ENCODE data around the gene FOXB1.

FOXB1 gene

DNA sequence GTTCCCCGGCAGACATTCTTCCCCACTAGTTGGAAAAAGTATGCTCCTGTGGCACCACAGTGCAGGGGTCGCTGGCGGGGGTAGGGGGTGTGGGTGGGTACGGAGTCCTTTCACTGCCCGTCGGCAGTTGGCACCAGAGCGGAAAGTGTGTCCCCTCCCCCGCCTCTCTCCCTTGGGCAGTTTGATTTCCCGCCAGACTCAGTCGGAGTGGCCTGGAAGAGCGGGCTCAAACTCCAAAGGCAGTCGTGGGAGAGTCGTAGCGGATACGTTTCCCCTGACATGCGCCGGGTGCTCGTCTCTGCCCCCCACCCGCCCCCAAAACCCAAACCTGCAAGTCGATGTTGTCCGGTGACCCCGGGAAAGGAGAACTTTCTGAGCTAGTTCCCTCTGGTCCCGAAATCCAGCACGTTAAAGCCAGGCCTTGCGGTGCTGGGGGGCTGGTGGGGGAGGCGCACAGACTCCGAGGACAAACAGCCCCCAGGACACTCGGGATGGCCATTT lies 4.4 kb upstream of the FOXB1 start:
- no peak for DNase-seq

DNA sequence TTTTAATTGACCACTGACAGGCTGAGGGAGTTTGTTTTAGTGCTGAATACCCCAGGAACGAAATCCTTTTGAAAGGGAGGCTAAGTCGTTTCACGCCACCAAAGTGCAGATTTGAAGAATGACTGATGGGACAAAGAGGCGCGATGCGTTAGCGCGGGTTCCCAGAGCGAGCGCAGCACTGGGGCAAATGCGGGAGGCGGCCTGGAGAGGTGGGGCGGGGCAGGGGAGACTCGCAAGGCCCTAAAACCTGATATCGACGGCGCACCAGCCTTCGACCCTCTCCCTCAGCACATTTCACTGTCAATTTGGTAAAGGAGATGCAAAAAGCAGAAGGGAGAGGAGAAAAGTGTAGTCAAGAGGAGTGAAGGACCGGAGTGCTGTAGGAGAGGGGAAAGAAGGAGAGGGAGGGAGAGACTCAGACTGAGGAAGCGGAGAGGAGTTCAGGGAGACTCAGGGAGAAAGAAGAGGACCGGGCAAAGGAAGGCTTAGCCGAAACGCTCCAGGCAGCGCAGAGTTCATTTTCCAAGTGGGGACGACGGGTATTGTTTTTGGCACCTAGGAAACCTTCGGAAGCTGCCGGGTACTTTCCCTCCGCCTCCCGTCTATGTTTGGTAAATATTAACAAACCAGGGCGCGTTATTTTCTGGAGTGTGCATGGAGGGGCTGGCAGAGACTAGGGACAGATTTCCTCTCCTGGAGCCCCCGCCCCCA lies 3.8 kb upstream of the FOXB1 start:
- DNase-seq: no peak

DNA sequence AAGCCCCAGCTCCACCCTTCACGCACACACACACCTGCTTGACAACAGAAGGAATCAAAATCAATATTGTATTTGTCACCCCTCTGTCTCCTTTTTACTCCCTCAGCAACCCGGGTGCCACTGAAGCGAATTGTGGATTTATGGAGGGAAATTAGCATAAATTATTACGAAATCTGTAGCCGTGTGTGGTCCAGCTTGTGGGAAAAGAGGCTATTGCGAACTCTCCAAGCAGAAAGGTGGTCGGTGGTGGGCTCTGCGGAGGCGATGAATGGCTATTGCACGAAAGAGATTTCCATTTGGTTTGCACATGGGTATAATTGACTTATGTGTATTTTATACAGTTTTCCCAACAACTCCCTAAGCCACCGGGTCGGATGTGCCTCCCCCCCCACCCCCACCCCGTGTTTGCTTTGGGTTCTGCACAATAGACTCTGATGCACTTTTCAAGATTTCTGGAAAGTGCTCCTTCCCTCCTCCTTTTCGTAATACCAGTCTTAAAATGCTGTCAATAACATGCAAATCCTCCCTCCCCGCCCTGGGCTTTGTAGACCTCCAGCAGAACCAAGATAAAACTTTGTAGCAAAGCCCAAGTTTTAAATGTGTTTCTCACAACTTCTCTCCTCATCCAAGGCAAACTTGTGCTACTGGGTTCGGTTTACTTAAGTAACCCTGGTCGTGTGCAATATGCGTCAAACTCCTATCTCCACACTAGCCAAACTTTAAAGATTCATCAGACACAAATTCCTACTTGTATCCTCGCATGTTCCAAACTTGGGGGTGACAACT lies 3.1 kb upstream of the FOXB1 start:
- no peak for DNase-seq

DNA sequence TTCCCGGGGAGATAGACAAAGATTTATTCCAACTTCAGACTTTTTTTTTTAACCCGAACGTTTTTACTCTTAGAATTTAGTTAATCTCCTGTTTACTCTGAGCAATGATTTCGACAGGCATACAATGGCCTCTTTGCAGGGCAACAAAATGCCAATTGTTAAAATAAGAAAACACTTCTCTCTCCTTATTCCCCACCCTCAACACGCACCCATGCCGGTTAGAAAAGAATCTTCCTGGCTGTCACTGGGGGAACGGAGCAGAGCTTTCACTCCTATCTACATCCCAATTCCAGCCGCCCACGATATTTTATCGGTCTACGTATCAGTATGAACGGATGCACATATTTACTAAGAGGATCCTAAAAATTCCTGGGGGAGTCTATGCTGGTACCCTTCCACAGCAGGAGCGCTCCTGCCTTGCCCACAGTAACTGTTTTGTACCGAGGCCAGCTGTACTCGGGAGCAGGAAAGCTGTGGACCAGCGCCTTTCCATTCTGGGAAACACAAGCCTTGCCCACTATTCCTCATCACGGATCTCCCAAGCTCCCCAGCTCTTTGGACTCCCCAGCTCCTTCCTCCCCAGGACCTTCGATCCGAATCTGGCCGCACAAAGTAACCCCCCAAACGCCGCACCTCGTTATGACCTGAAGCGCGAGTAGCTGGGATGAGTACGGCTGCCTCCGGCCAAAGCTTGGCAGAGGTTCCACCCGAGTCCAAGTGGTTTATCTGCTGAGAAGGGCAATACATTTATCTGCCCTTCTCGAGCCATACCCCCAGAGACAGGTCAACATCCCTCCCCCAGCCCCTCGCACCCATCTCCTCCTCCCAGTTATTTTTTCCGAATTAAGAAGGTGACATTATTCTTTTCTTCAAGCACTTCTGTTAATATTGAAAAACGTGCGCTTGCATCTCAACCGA lies 2.2 kb upstream of the FOXB1 start:
- no peak for DNase-seq

DNA sequence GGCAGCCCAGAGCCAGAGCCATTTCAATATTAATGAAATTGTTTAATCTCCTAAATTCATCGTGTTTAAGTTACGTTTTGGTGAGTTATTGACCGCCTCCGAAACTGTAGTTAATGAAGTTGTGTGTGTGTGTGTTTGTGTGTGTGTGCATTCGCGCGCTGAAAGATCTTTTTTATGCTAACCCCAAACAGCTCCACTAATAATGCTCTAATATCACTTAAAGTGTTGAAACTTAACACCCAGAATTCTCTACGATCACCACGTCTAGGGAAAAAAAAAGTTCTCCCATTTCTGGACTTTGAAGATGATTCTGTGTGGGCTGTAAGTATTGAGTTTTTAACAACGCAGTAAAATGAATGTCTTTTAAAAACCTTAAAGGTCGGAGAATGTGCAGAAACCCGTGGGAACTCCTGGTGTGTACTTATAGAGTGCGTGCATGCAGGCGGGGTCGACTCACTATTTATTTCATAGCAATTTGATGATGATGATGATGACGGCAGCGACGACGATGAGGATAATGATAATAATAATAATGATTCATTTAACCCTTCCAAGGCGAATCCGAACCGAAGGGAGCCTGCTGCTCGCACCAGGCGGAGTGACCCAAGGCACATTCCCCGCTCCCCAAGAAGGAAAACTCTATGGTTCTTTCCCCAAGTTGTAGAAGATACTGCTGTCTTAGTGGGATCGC lies 1.4 kb upstream of the FOXB1 start:
- no peak for DNase-seq

DNA sequence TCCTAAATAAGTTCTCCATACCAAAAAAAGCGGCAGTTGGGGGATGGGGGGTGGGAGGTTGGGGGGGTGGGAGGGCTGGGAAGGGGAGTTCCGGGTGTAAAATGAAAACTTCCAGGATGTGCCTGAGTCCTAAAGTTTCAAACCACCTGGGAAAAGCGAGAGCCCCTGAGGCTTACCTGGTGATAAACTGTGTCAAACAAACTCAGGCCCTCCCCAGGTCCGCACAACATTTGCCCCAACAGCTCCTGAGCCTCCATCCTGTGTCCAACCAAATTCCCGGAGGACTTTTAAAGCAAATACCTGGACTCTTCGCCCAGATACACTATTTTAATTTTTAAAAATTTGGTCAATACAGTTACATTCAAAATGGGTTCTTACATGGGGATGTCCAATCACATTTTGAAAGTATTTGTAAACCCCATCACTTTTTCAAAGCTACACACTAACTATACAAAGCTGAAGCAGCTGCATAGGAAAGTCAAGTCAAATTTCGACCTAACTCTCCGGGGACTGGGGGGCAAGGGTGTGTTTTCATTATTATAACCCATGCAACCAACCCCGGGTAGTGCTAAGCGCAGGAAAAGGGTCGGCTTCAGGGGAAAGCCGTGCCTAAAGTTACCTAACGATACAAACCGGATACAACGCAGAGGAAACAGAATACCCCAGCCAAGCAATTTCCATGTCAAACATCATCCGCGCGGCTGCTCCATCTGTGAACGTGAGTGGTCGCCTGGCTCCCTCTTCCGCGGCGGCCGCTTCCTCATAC lies 685 bp upstream of the FOXB1 start:
- no peak for DNase-seq

DNA sequence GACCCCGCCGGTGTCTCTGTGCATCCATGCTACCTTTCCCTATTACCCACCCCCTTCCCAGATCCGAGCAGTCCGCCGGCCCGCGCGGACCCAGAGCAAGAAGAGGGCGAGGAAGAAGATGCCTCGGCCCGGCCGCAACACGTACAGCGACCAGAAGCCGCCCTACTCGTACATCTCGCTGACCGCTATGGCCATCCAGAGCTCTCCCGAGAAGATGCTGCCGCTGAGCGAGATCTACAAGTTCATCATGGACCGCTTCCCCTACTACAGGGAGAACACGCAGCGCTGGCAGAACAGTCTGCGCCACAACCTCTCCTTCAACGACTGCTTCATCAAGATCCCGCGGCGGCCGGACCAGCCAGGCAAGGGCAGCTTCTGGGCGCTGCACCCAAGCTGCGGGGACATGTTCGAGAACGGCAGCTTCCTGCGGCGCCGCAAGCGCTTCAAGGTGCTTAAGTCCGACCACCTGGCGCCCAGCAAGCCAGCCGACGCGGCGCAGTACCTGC lies 788 bp downstream of the FOXB1 start:
- no peak for DNase-seq

DNA sequence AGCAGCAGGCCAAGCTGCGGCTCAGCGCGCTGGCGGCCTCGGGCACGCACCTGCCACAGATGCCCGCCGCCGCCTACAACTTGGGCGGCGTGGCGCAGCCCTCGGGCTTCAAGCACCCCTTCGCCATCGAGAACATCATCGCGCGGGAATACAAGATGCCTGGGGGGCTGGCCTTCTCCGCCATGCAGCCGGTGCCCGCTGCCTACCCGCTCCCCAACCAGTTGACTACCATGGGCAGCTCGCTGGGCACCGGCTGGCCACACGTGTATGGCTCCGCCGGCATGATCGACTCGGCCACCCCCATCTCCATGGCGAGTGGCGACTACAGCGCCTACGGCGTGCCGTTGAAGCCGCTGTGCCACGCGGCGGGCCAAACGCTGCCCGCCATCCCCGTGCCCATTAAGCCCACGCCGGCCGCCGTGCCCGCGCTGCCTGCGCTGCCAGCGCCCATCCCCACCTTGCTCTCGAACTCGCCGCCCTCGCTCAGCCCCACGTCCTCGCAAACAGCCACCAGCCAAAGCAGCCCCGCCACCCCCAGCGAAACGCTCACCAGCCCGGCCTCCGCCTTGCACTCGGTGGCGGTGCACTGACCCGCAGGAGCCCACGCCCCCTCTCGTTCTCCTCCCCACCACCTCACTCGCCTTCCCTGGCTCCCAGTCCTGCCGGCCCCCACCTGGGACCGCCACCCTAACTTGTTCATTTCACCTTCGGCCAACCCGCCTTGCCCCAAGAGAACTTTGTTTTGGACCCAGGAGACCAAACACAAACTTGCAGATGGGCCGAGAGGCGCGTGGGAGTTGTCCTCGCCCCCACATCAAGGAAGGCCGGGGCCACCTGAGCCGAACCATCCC lies 1.5 kb downstream of the FOXB1 start:
- DNase-seq: no peak

DNA sequence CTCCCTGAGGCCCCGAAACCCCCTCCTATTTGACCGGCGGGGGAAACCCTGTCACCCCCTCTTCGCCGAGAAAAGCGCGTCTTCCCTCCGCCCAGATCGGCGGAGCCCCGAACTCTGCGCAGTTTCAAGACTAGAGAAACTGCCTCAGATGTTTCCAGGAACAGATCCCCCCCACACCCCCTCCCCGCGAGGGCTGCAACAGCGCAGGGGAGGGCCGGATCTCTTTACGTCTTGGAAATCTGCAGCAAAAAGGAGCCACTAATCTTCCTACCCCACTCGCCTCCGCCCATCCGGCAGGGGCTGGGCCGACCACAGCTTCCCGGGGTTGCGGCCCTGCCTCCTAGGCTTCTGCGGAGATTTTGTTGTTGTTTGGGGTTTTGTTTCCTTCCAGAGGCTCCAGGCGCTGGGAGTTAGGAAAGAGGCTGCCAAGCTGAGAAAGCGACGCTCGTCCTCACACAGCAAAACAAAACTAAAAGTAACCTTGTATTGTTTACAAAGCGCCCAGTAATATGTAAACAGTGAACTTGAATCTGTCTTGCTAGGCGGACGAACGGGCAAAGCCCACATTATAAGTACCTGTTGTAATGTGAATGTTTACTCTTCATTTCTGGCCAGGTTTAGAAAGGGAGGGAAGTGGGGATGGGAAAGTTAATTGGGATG lies 2.2 kb downstream of the FOXB1 start:
- peak; percentile 39 to 63 for DNase-seq

DNA sequence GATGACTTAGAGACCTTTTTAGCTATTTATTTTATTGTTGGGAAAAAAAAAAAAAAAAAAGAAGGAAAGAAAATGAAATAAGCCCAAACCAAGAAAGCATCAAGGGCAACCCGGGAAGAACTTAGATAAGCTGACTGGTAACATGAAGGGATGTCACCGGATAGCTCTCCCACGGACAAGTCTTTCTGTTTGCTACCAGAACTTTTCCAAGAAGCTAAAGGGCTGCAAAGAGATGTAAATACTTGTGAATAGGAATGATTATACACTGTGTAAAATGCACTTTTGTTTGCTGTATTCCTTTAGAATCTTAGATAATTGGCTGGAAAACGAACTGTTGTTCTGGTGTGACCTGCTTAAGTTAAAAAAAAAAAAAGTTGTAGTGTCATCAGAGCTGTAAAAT lies 2.8 kb downstream of the FOXB1 start:
- no peak for DNase-seq

DNA sequence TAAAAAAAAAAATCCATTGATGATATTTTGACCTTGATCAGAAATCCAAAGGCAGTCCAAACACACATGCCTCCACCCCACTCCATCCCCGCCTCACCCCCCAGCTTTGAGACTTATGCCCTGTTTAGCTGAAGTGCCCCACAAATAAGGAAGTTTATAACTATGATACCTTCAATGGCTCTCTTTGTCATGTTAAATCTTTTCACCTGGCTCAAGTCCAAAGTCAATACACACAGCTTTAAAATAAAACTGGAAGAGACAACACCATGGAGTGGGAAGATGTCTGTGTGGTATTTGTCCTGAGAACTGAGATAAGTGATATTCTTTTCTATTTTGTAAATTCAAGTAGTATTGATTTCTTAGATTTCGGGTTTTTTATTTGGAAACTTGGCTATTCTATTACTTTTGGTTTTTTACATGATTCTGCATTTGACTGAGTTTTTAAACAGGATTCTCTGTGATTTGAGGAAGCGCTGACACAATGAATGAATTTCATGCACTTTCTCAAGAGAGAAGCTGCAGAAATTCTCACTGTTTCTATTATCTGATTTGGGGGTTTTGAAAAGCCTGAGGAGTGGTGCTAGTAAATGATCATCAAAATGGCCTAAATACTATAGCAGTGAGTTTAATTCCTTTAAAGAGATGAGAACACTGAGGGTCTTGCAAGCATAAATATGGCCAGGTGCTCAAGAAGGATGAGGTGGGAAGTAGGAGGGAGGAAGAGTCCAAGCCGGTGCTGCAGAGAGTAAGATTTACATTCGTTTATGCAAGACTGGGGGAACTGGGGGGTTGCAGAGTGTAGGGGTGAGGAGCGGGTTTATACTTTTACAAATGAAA lies 5.2 kb downstream of the FOXB1 start:
- DNase-seq: no peak

DNA sequence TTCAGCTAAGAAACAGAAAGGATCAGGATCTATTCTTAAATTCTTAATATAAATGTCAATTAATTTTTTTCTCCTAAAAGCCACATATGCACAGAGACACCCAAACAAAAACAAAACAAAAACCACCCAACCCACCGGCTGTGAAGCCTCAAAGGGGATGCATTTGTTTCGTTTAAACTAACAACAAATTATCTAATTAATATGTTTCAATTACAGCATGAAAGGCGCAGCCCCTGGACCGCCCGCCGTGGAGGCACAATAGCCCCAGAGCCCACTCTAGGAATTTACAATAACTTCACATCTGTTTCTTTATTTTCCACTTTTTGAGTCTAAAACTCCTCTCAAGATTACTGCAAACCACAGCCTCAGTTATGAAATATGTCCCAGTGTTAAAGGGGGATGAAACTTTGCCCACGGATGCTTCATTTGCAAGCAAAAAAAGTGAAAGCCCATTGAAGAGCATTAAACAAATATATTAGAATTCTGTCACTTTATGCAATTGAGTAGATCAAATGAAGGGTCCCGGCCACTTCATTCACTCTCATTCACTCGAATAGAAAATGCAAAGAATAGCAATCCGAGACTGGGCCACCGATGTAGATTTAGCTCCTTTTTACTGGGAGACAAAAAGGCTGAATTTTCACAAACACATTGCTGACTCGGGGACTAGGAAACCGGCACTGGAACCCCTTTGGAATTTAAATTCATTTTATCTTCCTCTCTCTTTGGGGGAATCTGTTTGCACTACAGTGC lies 6.0 kb downstream of the FOXB1 start:
- DNase-seq: no peak

DNA sequence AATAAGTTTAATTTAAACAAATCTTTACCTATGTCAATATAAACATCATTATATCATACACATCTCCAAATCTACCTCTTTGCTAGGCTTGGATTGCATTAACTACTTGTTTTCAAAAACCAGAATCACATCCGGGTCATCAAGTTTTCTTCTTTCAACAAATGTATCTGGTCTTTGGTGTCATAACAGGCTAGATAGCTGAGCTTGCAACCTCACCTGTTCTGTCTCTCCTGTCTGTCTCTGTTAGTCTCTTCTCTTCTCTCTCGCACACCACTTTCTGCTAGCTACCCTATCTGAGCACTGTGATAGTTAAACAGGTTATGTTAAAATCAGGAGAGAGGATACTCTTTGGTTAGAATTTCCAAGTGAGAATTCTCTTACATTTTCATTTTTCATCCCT lies 6.7 kb downstream of the FOXB1 start:
- no peak for DNase-seq

DNA sequence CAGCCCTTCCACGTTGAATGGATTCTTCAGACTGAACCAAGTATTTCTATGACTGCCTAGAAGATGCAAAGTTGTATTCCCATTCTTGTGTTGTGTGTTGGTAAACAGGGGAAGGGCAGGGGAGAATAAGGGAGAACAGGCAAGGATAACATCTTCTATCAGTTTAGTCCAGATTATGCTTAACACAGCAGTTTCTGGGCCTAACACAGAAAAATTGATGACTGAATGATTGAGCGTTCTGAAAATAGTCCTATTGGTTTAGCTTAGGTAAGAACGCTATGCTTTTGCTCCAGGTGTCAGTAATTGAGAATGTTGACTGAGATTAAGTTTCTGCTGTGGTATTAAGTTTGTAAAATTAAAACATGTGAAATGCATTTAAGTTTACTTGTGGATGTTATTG lies 8.6 kb downstream of the FOXB1 start:
- no peak for DNase-seq

DNA sequence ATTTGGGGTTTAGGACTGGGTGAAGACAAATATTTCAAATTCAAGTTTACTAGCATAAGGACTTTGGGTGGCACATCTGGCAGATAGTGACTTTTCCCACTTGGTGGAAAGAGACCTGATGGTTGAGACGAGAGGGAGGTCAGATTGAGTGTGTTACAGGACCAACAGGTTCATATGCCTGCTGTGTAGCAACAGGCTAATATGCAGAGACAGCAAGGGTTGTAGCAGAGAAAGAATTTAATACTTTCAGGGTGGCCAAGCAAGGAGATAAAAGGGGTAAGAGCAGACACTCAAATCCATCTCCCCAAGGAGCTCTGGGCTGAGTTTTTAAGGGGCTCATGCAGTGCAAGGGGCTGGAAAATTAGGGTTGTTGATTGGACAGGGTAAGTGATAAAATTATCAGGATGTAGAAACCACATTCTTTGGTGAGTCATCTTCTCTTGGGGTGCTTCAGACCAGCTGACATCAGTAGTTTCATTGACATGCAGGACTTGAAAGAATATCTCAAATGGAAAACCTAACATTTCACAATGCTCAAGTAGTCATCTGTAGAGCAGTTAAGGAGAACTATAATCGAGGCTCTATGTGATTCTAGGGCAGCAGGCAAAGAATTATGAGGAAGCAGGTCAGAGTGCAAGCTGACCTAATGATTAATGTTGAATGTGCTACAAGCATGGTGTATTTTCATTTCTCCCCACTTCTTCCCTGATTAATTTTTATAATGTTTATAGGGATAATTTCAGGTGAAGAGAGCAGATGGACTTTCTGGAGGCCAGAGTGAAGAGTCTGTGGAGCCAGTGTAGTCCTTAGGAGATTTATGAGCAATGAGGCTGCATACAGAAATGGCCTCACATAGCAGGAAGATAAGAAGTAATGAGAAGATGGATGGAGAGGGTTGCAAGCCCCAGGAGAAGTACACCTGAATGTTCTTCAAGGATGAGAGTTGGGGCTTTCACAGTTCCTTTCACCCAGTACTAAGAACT lies 13.7 kb downstream of the FOXB1 start:
- DNase-seq: no peak

DNA sequence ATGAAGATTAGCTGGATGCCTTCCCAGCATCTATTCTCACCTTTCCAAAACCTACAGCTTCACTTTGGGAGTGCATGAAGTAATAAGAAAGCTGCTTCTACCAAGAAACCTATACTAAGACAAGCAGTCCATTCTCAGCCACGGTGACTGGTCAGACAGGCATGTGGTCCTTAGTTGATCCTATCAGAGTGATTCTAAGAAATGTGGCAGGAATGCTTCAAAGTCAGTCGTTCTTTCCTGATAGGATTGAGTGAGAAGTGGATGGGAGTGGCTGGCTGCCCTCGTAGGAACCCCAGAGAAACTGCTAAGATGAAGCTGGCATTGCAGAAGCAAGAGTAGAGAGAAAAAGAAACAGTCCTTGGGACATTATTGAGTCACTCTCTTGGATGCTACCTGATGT lies 16.6 kb downstream of the FOXB1 start:
- no peak for DNase-seq

Measured in CD4-positive, alpha-beta T cell treated with Interleukin-1 beta for 1 hour (primary cell).